NCI-H1694 (cell line): ENCODE measurements around the gene HAP1.

Experiments used
- DNase-seq: peaks from one replicate; lab custom pipeline; 2025; lab: John Stamatoyannopoulos, UW

Gene HAP1

GRCh38 chr17:41762841-41763240, 28.4 kb upstream of the HAP1 start:
- no peak for DNase-seq

- DNase-seq, result no peak
Measured at GRCh38 chr17:41762391-41762790, 27.9 kb upstream of the HAP1 start.

- DNase-seq, result no peak
Measured at GRCh38 chr17:41760878-41761277, 26.4 kb upstream of the HAP1 start.

- no peak for DNase-seq
Measured at GRCh38 chr17:41758601-41759000, 24.2 kb upstream of the HAP1 start.

- no peak for DNase-seq
Measured at GRCh38 chr17:41754066-41754465, 19.6 kb upstream of the HAP1 start.

GRCh38 chr17:41751288-41751687, 16.8 kb upstream of the HAP1 start:
- DNase-seq, result no peak

GRCh38 chr17:41750862-41751261, 16.4 kb upstream of the HAP1 start:
- DNase-seq, result no peak

GRCh38 chr17:41748275-41748674, 13.8 kb upstream of the HAP1 start:
- no peak for DNase-seq

GRCh38 chr17:41741709-41742108, 7.3 kb upstream of the HAP1 start:
- no peak for DNase-seq

- DNase-seq, result no peak
Measured at GRCh38 chr17:41740506-41740905, 6.1 kb upstream of the HAP1 start.

GRCh38 chr17:41739661-41740352, 5.4 kb upstream of the HAP1 start:
- no peak for DNase-seq

- DNase-seq, result no peak
Measured at GRCh38 chr17:41738801-41739112, 4.3 kb upstream of the HAP1 start.

- DNase-seq, result peak; percentile 75
Measured at GRCh38 chr17:41738077-41738800, 3.8 kb upstream of the HAP1 start.

- DNase-seq, result no peak
Measured at GRCh38 chr17:41737680-41738023, 3.2 kb upstream of the HAP1 start.

GRCh38 chr17:41736983-41737679, 2.7 kb upstream of the HAP1 start:
- DNase-seq, result no peak

GRCh38 chr17:41735744-41736143, 1.3 kb upstream of the HAP1 start:
- DNase-seq, result no peak

GRCh38 chr17:41734949-41735313, 488 bp upstream of the HAP1 start:
- DNase-seq, result no peak

- DNase-seq, result no peak
Measured at GRCh38 chr17:41733348-41734138, 900 bp downstream of the HAP1 start.

GRCh38 chr17:41731836-41732235, 2.6 kb downstream of the HAP1 start:
- no peak for DNase-seq

GRCh38 chr17:41730479-41730878, 4.0 kb downstream of the HAP1 start:
- DNase-seq, result no peak

- DNase-seq, result no peak
Measured at GRCh38 chr17:41728056-41728455, 6.4 kb downstream of the HAP1 start.

- no peak for DNase-seq
Measured at GRCh38 chr17:41725134-41725533, 9.3 kb downstream of the HAP1 start.
